Measurements from ENCODE around the gene CLSTN1. TPM values are rescaled to one million over a fixed set of nuclear protein-coding genes. Genes with fewer than 3 reads are reported as not detected.

Gene CLSTN1
- total RNA-seq, 1 experiment from 2014 or later = 100 TPM

- no peaks in the 10 kb centered on the region; a peak in 2 of 5 replicates for H3K9me3 Mint-ChIP-seq
- H3K18ac ChIP-seq (ENCODE audit: insufficient read length, low read depth, low read length) = no peak overlapping the region
- WGBS (ENCODE audit: extremely low coverage, insufficient read length, low lambda C conversion rate) = no CpG with 5 or more reads among the region's 24 CpGs
- H4K91ac ChIP-seq (ENCODE audit: insufficient read length, low read depth, low read length) = no peak overlapping the region
- peaks cover 21 to 27% of the 10 kb centered on the region in 2 experiments for H3K4me1 Mint-ChIP-seq
- no peak overlapping the region for H3K4ac ChIP-seq (ENCODE audit: low read depth, low read length)
- H3K27me3 ChIP-seq (ENCODE audit: insufficient read depth, low read length) = peaks cover 6% of the 10 kb centered on the region; the same call in 1 of the 2 replicates
- peaks cover 4% of the 10 kb centered on the region; the same call in 1 of the 2 replicates for H3K79me2 ChIP-seq (ENCODE audit: insufficient read depth, low read length)
- peak overlapping the region; percentile 63; the same call in 1 of the 2 replicates for H3K14ac ChIP-seq (ENCODE audit: insufficient read depth, low read length)
- peaks cover 3% of the 10 kb centered on the region; the same call in 1 of the 2 replicates for H3K4me1 ChIP-seq (ENCODE audit: insufficient read depth, low read length)
- no peak overlapping the region for H2BK5ac ChIP-seq (ENCODE audit: insufficient read length, low read length)
- DNase-seq = peak; percentile 42
- no peak overlapping the region for H2BK12ac ChIP-seq (ENCODE audit: insufficient read length, low read depth, low read length)
- no peak overlapping the region for H3K56ac ChIP-seq (ENCODE audit: insufficient read length, low read depth, low read length)
- no peak overlapping the region for H3K27ac ChIP-seq (ENCODE audit: insufficient read length, low read depth, low read length)
- no peak overlapping the region for H2BK20ac ChIP-seq (ENCODE audit: low read depth, low read length, poor library complexity, severe bottlenecking)
- H3K23me2 ChIP-seq (ENCODE audit: insufficient read length, low read depth, low read length, poor library complexity, severe bottlenecking) = peaks cover 15% of the 10 kb centered on the region
- peak overlapping the region in 1 of 2 experiments; percentile 38; a peak in 1 of 5 replicates for H3K4me3 Mint-ChIP-seq
- H3K36me3 Mint-ChIP-seq (ENCODE audit: insufficient read depth in 1 of 3, low read depth in 3 of 3) = no peaks in the 10 kb centered on the region; a peak in 2 of 7 replicates
- H4K20me1 ChIP-seq (ENCODE audit: control insufficient read depth, insufficient read depth, insufficient read length) = no peaks in the 10 kb centered on the region
- no peak overlapping the region for H2AFZ ChIP-seq (ENCODE audit: low read length)
- H2BK120ac ChIP-seq (ENCODE audit: low read depth, low read length, poor library complexity, severe bottlenecking) = no peak overlapping the region
- H3K27ac Mint-ChIP-seq = 0 out of 7 replicates have a peak overlapping the region, but pooled peaks of 1 of the 3 experiments have one; percentile 18
- H3K23ac ChIP-seq (ENCODE audit: insufficient read length, low read depth, low read length) = no peak overlapping the region
- H3K79me1 ChIP-seq (ENCODE audit: insufficient read depth, low read depth, low read length, poor library complexity, severe bottlenecking) = no peaks in the 10 kb centered on the region
- H3K27me3 Mint-ChIP-seq (ENCODE audit: low read depth) = peaks cover 34% of the 10 kb centered on the region
- no peak overlapping the region for H3K4me2 ChIP-seq (ENCODE audit: insufficient read depth, insufficient read length, low read length)
- H4K8ac ChIP-seq (replicated peaks; ENCODE audit: insufficient read length, low read depth, low read length) = no peak overlapping the region
- H2AK5ac ChIP-seq (ENCODE audit: insufficient read length, low read length) = no peak overlapping the region
- H2BK15ac ChIP-seq (ENCODE audit: low read depth, low read length) = no peak overlapping the region
- TF ChIP-seq, protein P1, sequence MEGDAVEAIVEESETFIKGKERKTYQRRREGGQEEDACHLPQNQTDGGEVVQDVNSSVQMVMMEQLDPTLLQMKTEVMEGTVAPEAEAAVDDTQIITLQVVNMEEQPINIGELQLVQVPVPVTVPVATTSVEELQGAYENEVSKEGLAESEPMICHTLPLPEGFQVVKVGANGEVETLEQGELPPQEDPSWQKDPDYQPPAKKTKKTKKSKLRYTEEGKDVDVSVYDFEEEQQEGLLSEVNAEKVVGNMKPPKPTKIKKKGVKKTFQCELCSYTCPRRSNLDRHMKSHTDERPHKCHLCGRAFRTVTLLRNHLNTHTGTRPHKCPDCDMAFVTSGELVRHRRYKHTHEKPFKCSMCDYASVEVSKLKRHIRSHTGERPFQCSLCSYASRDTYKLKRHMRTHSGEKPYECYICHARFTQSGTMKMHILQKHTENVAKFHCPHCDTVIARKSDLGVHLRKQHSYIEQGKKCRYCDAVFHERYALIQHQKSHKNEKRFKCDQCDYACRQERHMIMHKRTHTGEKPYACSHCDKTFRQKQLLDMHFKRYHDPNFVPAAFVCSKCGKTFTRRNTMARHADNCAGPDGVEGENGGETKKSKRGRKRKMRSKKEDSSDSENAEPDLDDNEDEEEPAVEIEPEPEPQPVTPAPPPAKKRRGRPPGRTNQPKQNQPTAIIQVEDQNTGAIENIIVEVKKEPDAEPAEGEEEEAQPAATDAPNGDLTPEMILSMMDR (conservative IDR thresholded peaks at IDR 0.05) = peak; percentile 62
- H3K9ac ChIP-seq (ENCODE audit: extremely low read depth, insufficient read length, low read length) = no peak overlapping the region
- H3K9me3 ChIP-seq (ENCODE audit: control insufficient read depth, low read depth, low read length) = no peaks in the 10 kb centered on the region
- H3T11ph ChIP-seq (ENCODE audit: low read length) = no peak overlapping the region
- H4K5ac ChIP-seq (ENCODE audit: insufficient read length, low read depth, low read length) = no peak overlapping the region
Measured at GRCh38 chr1:9827558-9828185, 3.9 kb upstream of the CLSTN1 start.
